ENCODE data around the gene TRPM1.

Gene TRPM1

GRCh38 chr15:31013863-31014607 lies 87.5 kb downstream of the TRPM1 start:
- DNase-seq = no peak

GRCh38 chr15:31012455-31012854 lies 89.1 kb downstream of the TRPM1 start:
- no peak for DNase-seq

DNA sequence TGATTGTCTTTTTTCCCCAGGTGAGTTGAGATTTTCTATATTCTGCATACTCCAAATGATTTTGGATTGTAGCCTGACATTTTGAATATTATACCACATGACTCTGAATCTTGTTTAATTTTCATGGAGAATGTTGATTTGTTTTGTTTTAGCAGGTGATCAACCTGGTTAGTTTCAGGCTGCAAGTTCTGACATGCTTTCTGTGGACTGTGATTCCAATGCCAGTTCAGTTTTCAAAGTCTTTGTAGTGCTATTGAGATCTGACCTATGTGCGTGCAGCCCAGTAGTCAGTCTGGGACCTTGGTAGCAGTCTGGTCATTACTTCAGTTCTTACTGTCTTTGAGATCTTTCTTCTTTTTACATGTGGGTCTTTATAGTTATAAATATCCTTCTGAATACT lies 91.5 kb downstream of the TRPM1 start:
- no peak for DNase-seq

- DNase-seq = no peak
Measured at GRCh38 chr15:31005660-31006059, 95.9 kb downstream of the TRPM1 start.

DNA sequence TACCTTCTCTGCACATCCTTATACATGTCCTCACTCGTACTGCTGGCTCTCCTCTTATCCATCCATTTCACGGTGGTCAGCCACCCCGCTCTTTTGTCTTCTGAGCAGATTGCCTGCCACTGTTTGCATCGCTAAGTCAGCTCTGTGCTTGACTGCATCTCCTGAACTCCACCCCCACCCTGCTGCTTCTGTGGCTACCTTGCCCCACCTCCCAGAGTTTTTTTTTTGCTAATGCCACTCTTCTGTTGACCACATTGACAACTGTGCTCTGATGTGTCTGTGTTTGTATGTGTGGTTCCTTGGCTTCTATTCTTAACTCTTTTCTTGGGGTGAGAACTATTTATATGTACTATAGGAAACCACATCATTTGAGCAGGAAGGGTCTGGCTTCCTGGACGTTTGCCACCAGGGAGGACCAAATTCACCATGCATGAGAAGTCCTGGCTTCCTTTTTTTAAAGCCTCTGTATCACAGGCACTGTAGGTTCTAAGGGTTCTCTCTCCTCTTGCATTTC lies 97.2 kb downstream of the TRPM1 start:
- no peak for DNase-seq

DNA sequence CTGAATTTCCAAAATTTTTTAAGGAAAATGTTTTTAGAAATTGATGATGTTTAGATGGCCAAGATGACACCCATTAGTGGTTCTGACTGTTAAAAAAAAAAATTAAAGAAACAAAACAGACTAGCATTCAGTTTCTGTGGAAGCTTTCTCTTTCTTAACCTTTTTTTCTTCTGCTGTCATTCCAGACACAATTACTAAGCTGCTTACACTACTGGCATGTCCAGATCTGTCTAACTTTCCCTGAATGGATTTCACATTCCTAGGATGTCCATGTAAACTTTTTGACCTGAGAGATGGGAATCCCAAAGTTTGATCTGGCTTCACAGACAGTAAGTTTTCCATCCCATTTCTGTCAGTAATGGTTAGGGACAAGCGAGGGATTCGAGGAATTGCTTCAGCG lies 99.8 kb downstream of the TRPM1 start:
- no peak for DNase-seq

DNA sequence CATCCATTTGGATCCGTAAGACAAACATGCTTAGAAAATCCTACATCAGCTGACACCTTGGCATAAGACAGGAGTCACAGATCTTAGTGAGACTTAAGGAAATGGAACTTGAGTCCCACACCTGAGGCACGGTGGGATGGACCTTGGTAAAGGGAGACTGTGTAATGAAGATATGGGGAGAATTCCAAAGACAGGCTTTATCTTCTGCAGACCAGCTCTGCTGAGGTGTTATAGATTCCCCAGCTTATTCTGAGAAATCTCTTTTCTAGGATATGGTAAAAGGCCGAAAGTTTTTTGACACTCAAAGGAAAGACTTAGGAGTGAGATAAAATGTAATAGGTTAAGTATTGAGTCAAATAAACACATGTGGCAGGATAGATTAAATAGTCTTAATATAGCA lies 101.8 kb downstream of the TRPM1 start:
- no peak for DNase-seq

- no peak for DNase-seq
Measured at GRCh38 chr15:30997270-30997669, 104.3 kb downstream of the TRPM1 start.

DNA sequence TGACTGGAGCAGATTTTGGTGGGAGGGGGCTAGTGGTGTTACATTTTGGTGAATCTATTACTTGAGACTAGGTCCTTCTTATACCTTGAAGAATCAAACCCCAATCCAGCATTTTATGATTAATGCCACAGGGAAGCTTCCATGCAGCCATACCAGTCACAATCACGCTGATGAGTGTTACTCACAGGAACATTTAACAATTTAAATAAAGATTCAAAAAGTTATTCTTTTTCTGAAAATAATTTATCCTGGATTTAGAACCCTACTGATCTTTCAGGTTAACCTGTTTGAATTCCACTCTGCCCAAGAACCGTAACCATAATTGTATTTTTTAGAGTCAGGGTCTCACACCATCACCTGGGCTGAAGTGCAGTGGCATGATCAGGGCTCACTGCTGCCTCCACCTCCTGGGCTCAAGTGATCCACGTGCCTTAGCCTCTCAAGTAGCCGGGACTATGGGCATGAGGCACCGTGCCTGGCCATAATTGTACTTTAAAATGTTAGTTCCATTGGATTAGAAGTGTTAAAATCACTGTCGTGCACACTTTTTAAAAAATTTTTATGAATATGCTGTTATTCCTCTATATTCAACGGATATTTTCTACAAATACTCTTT lies 109.2 kb downstream of the TRPM1 start:
- DNase-seq = peak; percentile 16

GRCh38 chr15:30991255-30992235 lies 110.0 kb downstream of the TRPM1 start, which contains the start of gene MTMR10:
MTMR10 (minus strand) TSS chr15:30991628; CDS start chr15:30991506, 122 bp downstream.
- DNase-seq = peak; percentile 40

DNA sequence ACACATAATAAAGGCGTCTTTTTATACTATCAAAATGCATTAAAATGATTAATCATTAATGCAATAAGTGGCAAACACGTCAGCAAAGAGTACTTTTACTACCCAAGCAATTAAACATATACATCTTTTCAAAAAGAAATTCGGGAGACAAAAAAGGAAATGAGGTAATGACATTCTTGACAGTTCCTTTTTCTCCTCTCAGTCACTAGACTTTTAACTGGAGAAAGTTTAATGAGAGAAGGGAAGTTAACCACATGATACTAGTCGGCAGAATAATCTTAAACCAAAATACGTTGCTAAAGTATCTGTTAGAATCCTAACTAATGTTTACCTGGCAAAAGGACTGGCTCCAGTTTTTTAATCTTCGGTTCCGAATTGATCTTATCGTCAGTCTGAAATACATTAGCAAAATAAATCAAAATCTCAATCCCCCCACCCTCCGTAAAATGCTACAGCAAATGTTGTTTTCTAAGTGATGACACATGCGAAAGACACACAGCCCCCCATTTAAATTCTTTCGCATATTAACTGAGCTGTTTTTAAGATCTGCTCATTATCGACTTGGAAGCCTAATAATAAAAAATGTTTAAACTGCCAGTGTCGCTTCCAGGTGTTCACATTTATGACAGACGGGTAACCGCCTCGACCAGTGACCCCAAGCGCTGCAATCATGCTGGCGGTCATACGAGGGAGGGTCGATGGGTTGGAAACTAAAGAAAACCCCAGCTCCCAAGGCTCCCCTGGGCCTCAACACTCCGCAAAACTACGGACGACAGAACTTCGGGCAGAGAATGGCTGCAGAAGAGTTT lies 110.9 kb downstream of the TRPM1 start:
- no peak for DNase-seq

DNA sequence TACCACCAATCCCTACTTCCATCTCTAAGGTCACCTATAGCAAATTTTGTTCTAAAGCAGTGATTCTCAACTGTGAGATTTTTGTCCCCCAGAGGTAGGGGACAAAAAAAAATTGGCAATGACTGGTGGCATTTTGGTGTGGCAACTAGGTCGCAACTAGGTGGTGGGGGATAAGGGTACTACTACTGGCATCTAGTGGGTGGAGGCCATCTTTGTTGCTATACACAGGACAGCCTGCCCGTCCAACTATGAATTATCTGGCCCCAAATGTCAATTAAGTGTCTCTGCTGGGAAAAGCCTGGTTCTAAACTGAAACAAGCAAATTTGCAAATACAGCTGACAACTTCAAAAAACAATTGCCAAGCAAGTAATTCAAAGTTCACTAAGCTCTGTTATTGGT lies 111.5 kb downstream of the TRPM1 start:
- no peak for DNase-seq

GRCh38 chr15:30985081-30985531 lies 116.4 kb downstream of the TRPM1 start:
- DNase-seq = no peak

GRCh38 chr15:30984542-30984941 lies 117.0 kb downstream of the TRPM1 start:
- DNase-seq = no peak

GRCh38 chr15:30984118-30984517 lies 117.4 kb downstream of the TRPM1 start:
- no peak for DNase-seq

GRCh38 chr15:30979457-30979856 lies 122.1 kb downstream of the TRPM1 start:
- DNase-seq = no peak

DNA sequence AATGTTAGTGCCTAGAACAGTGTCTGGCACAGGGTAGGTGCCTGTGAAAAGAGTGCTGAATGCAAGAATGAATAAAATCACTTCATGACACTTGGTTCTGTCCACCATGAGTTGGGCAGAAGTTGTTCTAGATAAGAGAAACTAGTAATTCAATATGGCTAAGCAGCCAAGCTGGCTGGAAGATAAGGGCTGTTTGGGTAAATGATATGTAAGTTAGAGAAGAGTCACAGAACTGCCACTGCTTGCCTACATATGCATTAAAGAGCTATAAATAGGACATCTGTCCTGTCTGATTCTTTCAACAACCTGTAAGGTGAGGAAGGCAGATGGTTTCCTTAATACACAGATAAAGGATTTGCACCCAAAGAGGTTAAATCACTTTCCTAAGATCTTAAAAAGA lies 123.2 kb downstream of the TRPM1 start:
- DNase-seq = no peak

GRCh38 chr15:30974112-30974511 lies 127.4 kb downstream of the TRPM1 start:
- no peak for DNase-seq

DNA sequence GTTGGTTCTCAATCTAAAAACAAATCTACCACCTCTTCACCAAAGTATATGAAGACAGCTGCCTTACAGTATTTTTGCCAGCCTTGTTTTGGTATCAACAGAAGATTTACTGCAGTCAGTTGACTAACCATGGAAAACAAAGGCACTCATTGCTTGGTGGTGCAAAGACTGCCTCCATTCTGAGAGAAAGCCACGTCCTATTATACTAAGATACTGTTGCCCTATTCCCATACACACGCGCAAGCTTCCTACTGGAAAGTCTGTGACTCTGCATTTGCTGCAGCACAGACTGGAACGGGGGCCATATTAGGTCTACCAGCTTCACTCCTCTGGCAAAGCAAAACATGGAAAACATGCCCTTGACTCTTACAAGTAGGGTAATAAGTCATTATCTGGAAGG lies 128.1 kb downstream of the TRPM1 start:
- DNase-seq = no peak

GRCh38 chr15:30969724-30970123 lies 131.8 kb downstream of the TRPM1 start:
- DNase-seq = no peak

DNA sequence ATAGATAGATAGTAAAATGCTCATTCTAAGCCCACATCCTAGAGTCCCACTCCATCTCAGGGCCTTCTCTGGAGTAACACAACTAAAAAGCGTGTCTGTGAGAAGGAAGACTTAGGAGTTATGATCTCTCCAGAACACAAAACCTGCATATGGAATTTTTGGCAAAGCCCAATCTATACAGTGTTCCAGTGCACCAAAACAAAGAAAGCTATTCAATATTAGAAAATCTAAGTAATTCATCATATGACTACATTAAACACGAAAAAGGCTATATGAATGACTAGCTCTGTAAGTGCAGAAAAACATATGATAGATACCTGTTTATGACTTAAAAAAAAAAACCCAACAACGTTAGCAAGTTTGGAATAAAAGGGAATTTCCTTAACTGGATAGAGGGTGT lies 137.8 kb downstream of the TRPM1 start:
- no peak for DNase-seq

DNA sequence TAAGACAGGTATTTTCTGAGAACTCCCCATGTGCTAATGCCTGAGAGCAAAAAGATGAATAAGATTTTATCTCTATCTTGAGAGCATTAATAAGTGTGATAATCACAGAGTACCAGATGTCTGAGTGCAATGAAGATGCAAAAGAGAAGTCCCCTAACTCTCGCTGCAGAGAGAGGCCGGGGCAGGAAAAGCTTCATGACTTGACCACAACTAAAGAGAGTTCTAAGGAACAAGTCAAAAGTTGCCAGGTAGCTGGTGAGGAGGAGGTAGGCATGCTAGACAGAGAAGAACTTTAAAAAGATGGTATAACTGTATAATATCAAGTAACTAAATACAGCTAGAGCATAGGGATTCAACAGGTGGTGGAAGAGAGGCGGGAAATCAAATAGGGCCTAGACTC lies 138.9 kb downstream of the TRPM1 start:
- DNase-seq = no peak

All from NCI-H510A (cell line).